HEK293T (cell line): ENCODE data around the gene CLASRP.

Experiments
- ARNT ChIP-seq: fragments of 450-650 bp; IDR thresholded peaks from 2 replicates; pipeline ENCODE4 v1.6.1; 2017; ENCODE audit warnings: mild to moderate bottlenecking
- BHLHE40 ChIP-seq: fragments of 450-650 bp; IDR thresholded peaks from 2 replicates; pipeline ENCODE4 v1.6.1; 2016; ENCODE audit warnings: mild to moderate bottlenecking, moderate library complexity, borderline replicate concordance
- CTBP1 ChIP-seq: fragments of 450-650 bp; IDR thresholded peaks from 2 replicates; pipeline ENCODE4 v1.6.1; 2016; ENCODE audit warnings: borderline replicate concordance
- ELF4 ChIP-seq: fragments of 450-650 bp; IDR thresholded peaks from 2 replicates; pipeline ENCODE4 v1.6.1; 2017; ENCODE audit warnings: antibody characterized with exemption
- FOXK2 ChIP-seq: fragments of 450-650 bp; IDR thresholded peaks from 2 replicates; pipeline ENCODE4 v1.6.1; 2016; ENCODE audit warnings: mild to moderate bottlenecking
- FOXM1 ChIP-seq: fragments of 450-650 bp; IDR thresholded peaks from 2 replicates; pipeline ENCODE4 v1.6.1; 2017; ENCODE audit warnings: mild to moderate bottlenecking, borderline replicate concordance
- HDGF ChIP-seq: fragments of 450-650 bp; IDR thresholded peaks from 2 replicates; pipeline ENCODE4 v1.6.1; 2017; ENCODE audit warnings: antibody characterized with exemption, borderline replicate concordance
- SP1 ChIP-seq: fragments of 450-650 bp; IDR thresholded peaks from 2 replicates; pipeline ENCODE4 v1.6.1; 2017
- SUZ12 ChIP-seq: fragments of 450-650 bp; IDR thresholded peaks from 2 replicates; pipeline ENCODE4 v1.6.1; 2016; ENCODE audit warnings: mild to moderate bottlenecking
- TARDBP ChIP-seq: fragments of 450-650 bp; IDR thresholded peaks from 2 replicates; pipeline ENCODE4 v1.6.1; 2016
- ZNF384 ChIP-seq: fragments of 450-650 bp; IDR thresholded peaks from 2 replicates; pipeline ENCODE4 v1.6.1; 2016

DNA sequence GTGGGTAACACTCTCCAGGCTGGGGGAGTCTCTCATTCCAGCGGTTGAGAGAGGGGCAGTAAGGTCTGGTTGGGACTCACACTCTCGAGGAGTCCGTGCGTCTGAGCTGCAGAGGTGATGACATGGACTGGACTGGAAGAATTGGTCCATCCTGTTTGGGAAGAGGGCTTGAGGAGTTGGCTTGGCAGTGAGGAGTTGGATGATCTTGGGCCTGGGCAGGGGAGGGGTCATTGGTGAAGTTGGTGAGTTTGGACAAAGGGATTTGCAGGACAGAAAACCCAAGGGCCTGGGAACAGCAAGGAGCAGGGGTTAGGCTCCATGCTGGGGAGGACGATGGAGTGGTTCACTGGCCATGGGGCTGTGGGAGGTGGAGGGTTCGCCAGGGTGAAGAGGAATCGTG lies 57.9 kb downstream of the CLASRP start:
- TF ChIP-seq ZNF384, result no peak
- no peak for TF ChIP-seq TARDBP
- TF ChIP-seq ELF4, result no peak
- TF ChIP-seq SP1, result no peak
- TF ChIP-seq FOXK2, result no peak
- TF ChIP-seq FOXM1, result no peak
- no peak for TF ChIP-seq CTBP1
- no peak for TF ChIP-seq HDGF
- TF ChIP-seq SUZ12, result no peak
- TF ChIP-seq ARNT, result no peak
- TF ChIP-seq BHLHE40, result no peak
